Ascending aorta (tissue), 2 donors: ENCODE results near the gene ACTL8. TPM values are rescaled to one million over a fixed set of nuclear protein-coding genes. Genes with fewer than 3 reads are reported as not detected.

Experiments used
- DNase-seq, 2 donors: peaks; one replicate each; pipeline ENCODE4 v3.0.0-alpha.2; 2019; ENCODE audit warnings: low spot score in 2 of 2
- H3K27ac ChIP-seq, 2 donors: fragments of 200-600 bp; sonication (generic); one replicate each; pipeline ENCODE4 v1.5.1; 2016 to 2017; ENCODE audit warnings: mild to moderate bottlenecking in 1 of 2
- H3K27me3 ChIP-seq: fragments of 200-600 bp; sonication (generic); one replicate; pipeline ENCODE4 v1.5.1; 2017
- H3K36me3 ChIP-seq, 2 donors: fragments of 200-600 bp; sonication (generic); one replicate each; pipeline ENCODE4 v1.5.1; 2016
- H3K4me1 ChIP-seq, 2 donors: fragments of 200-600 bp; sonication (generic); one replicate each; pipeline ENCODE4 v1.5.1; 2016 to 2017; ENCODE audit warnings: mild to moderate bottlenecking in 1 of 2
- H3K4me3 ChIP-seq, 2 donors: fragments of 200-600 bp; sonication (generic); one replicate each; pipeline ENCODE4 v1.5.1; 2016 to 2017; ENCODE audit warnings: mild to moderate bottlenecking in 1 of 2
- H3K9me3 ChIP-seq, 2 donors: fragments of 200-600 bp; sonication (generic); one replicate each; pipeline ENCODE4 v1.5.1; 2016
- intact Hi-C: fragments of 100-400 bp; cut with DNase I; formaldehyde crosslinking; loops from one replicate; pipeline ENCODE4 v1.15.1; 2023
- total RNA-seq: library from RNA; depleted of rRNA; stranded (reverse); fragments of >200 nt; gene quantifications from one replicate; pipeline ENCODE4 v1.1.0, GENCODE V29; 2016
- TF ChIP-seq, protein P1 (sequence below), 3 experiments: fragments of 200-600 bp in 2 of 3; fragments of 450-650 bp in 1 of 3; sonication (generic) in 2 of 3; IDR thresholded peaks; one replicate each; pipeline ENCODE4 v1.5.1; 2016 to 2019; ENCODE audit warnings: antibody characterized with exemption in 3 of 3, mild to moderate bottlenecking in 1 of 3, moderate library complexity in 1 of 3

ACTL8 gene
- total RNA-seq, 1 donor from 2014 or later = not detected

DNA sequence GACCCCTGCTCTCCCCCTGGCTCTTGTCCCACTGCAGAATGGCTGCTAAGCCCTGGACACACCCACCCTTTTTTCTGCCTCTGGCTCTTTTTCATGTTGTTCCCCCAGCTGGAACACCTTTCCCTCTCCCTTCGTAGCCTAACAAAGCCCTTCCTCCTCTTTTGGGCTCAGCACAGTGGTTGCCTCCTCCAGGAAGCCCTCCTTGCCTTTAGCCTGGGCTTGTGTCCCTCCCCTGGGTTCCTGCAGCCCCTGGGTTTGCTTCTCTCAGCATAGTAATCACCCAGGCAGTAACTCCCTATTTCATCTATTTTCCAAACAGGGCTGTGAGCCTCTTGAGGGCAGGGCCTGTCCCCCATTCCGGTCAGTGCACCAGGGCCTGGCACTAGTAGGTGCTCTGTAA is 19.8 kb upstream of the ACTL8 start:
- TF ChIP-seq, protein P1, sequence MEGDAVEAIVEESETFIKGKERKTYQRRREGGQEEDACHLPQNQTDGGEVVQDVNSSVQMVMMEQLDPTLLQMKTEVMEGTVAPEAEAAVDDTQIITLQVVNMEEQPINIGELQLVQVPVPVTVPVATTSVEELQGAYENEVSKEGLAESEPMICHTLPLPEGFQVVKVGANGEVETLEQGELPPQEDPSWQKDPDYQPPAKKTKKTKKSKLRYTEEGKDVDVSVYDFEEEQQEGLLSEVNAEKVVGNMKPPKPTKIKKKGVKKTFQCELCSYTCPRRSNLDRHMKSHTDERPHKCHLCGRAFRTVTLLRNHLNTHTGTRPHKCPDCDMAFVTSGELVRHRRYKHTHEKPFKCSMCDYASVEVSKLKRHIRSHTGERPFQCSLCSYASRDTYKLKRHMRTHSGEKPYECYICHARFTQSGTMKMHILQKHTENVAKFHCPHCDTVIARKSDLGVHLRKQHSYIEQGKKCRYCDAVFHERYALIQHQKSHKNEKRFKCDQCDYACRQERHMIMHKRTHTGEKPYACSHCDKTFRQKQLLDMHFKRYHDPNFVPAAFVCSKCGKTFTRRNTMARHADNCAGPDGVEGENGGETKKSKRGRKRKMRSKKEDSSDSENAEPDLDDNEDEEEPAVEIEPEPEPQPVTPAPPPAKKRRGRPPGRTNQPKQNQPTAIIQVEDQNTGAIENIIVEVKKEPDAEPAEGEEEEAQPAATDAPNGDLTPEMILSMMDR (IDR thresholded peaks at IDR 0.05) = no peak

GRCh38 chr1:17735793-17736192 is 19.3 kb upstream of the ACTL8 start:
- intact Hi-C loops = no loop called here
- TF ChIP-seq, protein P1 (IDR thresholded peaks at IDR 0.05) = no peak
- DNase-seq = no peak
- Histone ChIP-seq H3K4me3 (no peak overlapping the region), H3K4me1 (no peaks in the 10 kb centered on the region), H3K9me3 (no peaks in the 10 kb centered on the region), H3K27ac (no peak overlapping the region), H3K27me3 (no peaks in the 10 kb centered on the region), H3K36me3 (no peaks in the 10 kb centered on the region)

More for the DNA sequence above, 19.8 kb upstream of the ACTL8 start:
- Histone ChIP-seq H3K36me3 (no peaks in the 10 kb centered on the region), H3K4me3 (no peak overlapping the region), H3K27me3 (no peaks in the 10 kb centered on the region), H3K27ac (no peak overlapping the region), H3K4me1 (no peaks in the 10 kb centered on the region), H3K9me3 (no peaks in the 10 kb centered on the region)
- intact Hi-C loops = no loop called here
- DNase-seq = no peak

DNA sequence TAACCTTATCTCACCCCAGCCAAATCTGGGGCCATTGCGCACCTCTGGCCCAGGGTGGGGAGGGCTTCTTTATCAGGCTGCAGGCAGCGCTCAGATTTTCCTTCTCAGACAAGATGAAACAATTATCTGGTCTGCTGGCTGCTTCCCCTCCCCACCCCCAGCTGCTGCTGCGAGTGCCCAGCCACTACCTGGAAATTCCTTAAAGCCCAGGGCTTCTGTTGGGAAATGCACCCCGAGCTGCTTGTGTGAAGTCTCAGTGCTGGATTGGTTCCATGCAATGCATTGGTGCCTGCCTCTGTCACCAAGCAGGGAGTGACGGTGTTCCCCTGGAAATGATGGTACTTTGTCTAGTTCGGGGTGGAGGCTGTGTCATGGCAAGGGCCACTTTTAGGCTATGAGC is 18.5 kb upstream of the ACTL8 start:
- Histone ChIP-seq H3K27me3 (no peaks in the 10 kb centered on the region), H3K36me3 (no peaks in the 10 kb centered on the region), H3K4me3 (no peak overlapping the region), H3K27ac (no peak overlapping the region), H3K4me1 (no peaks in the 10 kb centered on the region), H3K9me3 (no peaks in the 10 kb centered on the region)
- intact Hi-C loops = no loop called here
- no peak for DNase-seq
- TF ChIP-seq, protein P1 (IDR thresholded peaks at IDR 0.05) = no peak

DNA sequence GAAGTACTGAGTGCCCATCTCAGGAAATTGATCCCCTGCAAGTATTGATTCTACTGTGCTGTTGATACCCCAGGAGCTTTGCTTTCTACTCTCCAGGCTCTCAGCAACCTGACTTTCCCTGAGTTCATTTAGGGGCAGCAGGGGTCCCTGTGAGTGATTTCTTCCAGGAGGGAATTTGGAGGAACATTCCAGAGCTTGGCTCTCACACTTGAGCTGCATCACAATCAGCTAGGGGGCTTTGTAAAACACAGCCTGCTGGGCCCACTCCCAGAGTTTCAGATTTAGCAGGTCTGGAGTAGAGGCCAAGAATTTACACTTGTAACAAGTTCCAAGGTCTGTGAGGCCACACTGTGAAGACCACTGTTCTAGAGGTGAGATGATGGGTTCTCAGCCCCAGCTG is 16.1 kb upstream of the ACTL8 start:
- Histone ChIP-seq H3K9me3 (no peaks in the 10 kb centered on the region), H3K27me3 (no peaks in the 10 kb centered on the region), H3K27ac (no peak overlapping the region), H3K4me3 (no peak overlapping the region), H3K4me1 (no peaks in the 10 kb centered on the region), H3K36me3 (no peaks in the 10 kb centered on the region)
- TF ChIP-seq, protein P1 (IDR thresholded peaks at IDR 0.05) = no peak
- no peak for DNase-seq
- intact Hi-C loops = no loop called here

- Histone ChIP-seq H3K4me1 (no peaks in the 10 kb centered on the region), H3K36me3 (no peaks in the 10 kb centered on the region), H3K27me3 (no peaks in the 10 kb centered on the region), H3K4me3 (no peak overlapping the region), H3K9me3 (no peaks in the 10 kb centered on the region), H3K27ac (no peak overlapping the region)
- TF ChIP-seq, protein P1 (IDR thresholded peaks at IDR 0.05) = no peak
- intact Hi-C loops = no loop called here
- DNase-seq = no peak
Observed at GRCh38 chr1:17741052-17741451, 14.1 kb upstream of the ACTL8 start.

- intact Hi-C loops = no loop called here
- DNase-seq = no peak
- Histone ChIP-seq H3K36me3 (no peaks in the 10 kb centered on the region), H3K27ac (no peak overlapping the region), H3K4me3 (no peak overlapping the region), H3K27me3 (no peaks in the 10 kb centered on the region), H3K4me1 (no peaks in the 10 kb centered on the region), H3K9me3 (no peaks in the 10 kb centered on the region)
- TF ChIP-seq, protein P1 (IDR thresholded peaks at IDR 0.05) = no peak
Observed at GRCh38 chr1:17742583-17742982, 12.6 kb upstream of the ACTL8 start.
